Keratinocyte (primary cell): ENCODE data around the gene RNF123. TPM values are rescaled to one million over a fixed set of nuclear protein-coding genes. Genes with fewer than 3 reads are reported as not detected.

ENCODE experiments used
- DNase-seq: peaks from one replicate; pipeline ENCODE4 v3.0.0-alpha.2; 2011; ENCODE audit warnings: low read depth, missing footprints, low spot score
- FAIRE-seq: peaks from 2 replicates; lab custom pipeline; 2011; peaks lifted over from hg19 to GRCh38; lab: Jason Lieb, UNC
- H2AFZ ChIP-seq: 2 replicates; pipeline ENCODE4 v1.6.0; 2012; ENCODE audit warnings: low read length, control low read depth, inconsistent platforms; ENCODE audit not compliant: control insufficient read depth
- H3K27ac ChIP-seq: 2 replicates; pipeline ENCODE4 v1.5.1; 2011; ENCODE audit warnings: low read length; ENCODE audit not compliant: control insufficient read depth, insufficient read depth
- H3K27me3 ChIP-seq: 3 replicates; pipeline ENCODE4 v1.6.0; 2011; ENCODE audit warnings: low read length; ENCODE audit not compliant: control insufficient read depth, insufficient read depth; ENCODE audit errors: extremely low read depth
- H3K36me3 ChIP-seq, 2 experiments: 2 replicates in 1 of 2; 3 replicates in 1 of 2; pipeline ENCODE4 v1.5.1; 2011; ENCODE audit warnings: low read length in 2 of 2, mild to moderate bottlenecking in 1 of 2; ENCODE audit not compliant: control insufficient read depth in 2 of 2, insufficient read depth in 2 of 2; ENCODE audit errors: extremely low read depth in 1 of 2
- H3K4me1 ChIP-seq: 3 replicates; pipeline ENCODE4 v1.5.1; 2011; ENCODE audit warnings: low read length; ENCODE audit not compliant: control insufficient read depth, insufficient read depth; ENCODE audit errors: extremely low read depth
- H3K4me2 ChIP-seq: 3 replicates; pipeline ENCODE4 v1.6.0; 2011; ENCODE audit warnings: low read depth, low read length; ENCODE audit not compliant: control insufficient read depth, insufficient read depth; ENCODE audit errors: extremely low read depth
- H3K4me3 ChIP-seq, 3 experiments: fragments of 200-600 bp in 1 of 3; sonication (generic) in 1 of 3; 2 replicates in 2 of 3; 3 replicates in 1 of 3; pipeline ENCODE4 v1.5.1; 2011 to 2016; ENCODE audit warnings: low read length in 3 of 3, mild to moderate bottlenecking in 3 of 3, control low read depth in 2 of 3, inconsistent platforms in 1 of 3, low read depth in 1 of 3, mixed read lengths in 1 of 3, mixed run types in 1 of 3, moderate library complexity in 1 of 3; ENCODE audit not compliant: control insufficient read depth in 2 of 3, insufficient read depth in 2 of 3; ENCODE audit errors: extremely low read depth in 1 of 3
- H3K79me2 ChIP-seq: 2 replicates; pipeline ENCODE4 v1.6.0; 2012; ENCODE audit warnings: low read length; ENCODE audit not compliant: control insufficient read depth, insufficient read depth
- H3K9ac ChIP-seq: 3 replicates; pipeline ENCODE4 v1.6.0; 2011; ENCODE audit warnings: low read length; ENCODE audit not compliant: control insufficient read depth, insufficient read depth; ENCODE audit errors: extremely low read depth
- H3K9me1 ChIP-seq: 3 replicates; pipeline ENCODE4 v1.6.0; 2011; ENCODE audit warnings: low read length; ENCODE audit not compliant: control insufficient read depth, insufficient read depth; ENCODE audit errors: extremely low read depth
- H3K9me3 ChIP-seq: 2 replicates; pipeline ENCODE4 v1.5.1; 2012; ENCODE audit warnings: low read depth, low read length; ENCODE audit not compliant: control insufficient read depth
- H4K20me1 ChIP-seq: 3 replicates; pipeline ENCODE4 v1.6.0; 2011; ENCODE audit warnings: low read length; ENCODE audit not compliant: control insufficient read depth, insufficient read depth; ENCODE audit errors: extremely low read depth
- EZH2 ChIP-seq: IDR thresholded peaks from one replicate; pipeline ENCODE4 v1.6.1; 2012; ENCODE audit warnings: inconsistent platforms, mild to moderate bottlenecking, low read length, moderate library complexity
- dilution Hi-C: fragments of 300-500 bp; cut with MboI; formaldehyde crosslinking; loops from one replicate; pipeline ENCODE4 v1.7.0; 2020; ENCODE audit warnings: low sequenced_read_pairs; ENCODE audit not compliant: extremely low pct_ligation_motif_present
- polyA plus RNA-seq, 5 experiments: library from polyadenylated mRNA; depleted of rRNA in 3 of 5; stranded (reverse) in 3 of 5; stranded (forward) in 1 of 5; unstranded in 1 of 5; fragments of >200 nt; gene quantifications; 1 replicate in 1 of 5; 2 replicates in 3 of 5; 3 replicates in 1 of 5; pipeline versions ENCODE4 v1.2.1 to v1.2.3, GENCODE V29; 2011 to 2012; ENCODE audit warnings: missing spikeins in 2 of 5, low read depth in 1 of 5, low replicate concordance in 1 of 5
- TF ChIP-seq, protein P1 (sequence below), 3 experiments: IDR thresholded peaks in 1 of 3; conservative IDR thresholded peaks in 1 of 3; optimal IDR thresholded peaks in 1 of 3; 2 replicates in 2 of 3; 3 replicates in 1 of 3; pipeline versions ENCODE3 to v1.5.1; 2011; ENCODE audit warnings: low read length in 3 of 3, mild to moderate bottlenecking in 3 of 3, moderate library complexity in 2 of 3, control low read depth in 1 of 3, inconsistent platforms in 1 of 3; ENCODE audit not compliant: insufficient read depth in 2 of 3; ENCODE audit errors: extremely low read depth in 1 of 3

The RNF123 gene
- polyA plus RNA-seq, 1 donor (not counting 4 experiments of a cell fraction or from before 2014, with no cell fraction given): 18.1 TPM

DNA sequence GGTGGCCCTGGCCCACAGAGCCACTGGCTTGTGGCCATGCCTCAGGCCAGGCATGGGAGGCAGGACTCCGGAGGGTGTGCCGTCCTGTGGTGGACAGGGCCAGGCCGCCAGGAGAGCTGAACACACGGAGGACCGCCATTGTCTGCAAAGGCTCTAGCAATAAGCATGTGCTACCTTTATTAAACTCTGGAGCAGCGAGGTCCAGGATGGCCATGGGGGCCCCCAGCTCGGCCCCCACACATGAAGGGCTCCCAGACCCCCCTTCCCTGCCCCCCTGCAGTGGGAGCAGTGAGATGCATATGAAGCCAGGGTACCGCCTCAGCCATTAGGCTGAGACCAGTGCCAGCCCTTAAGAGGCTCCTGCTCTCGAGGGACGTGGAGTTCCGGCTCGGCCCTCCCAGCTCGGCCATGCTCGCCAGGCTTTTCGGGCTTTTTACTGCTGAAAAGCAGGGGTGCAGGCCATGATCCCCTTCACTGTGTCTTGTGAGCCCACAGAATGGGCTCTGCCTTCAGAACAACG, 27.4 kb downstream of the RNF123 start:
- Histone ChIP-seq H2AFZ (no peak overlapping the region), H3K36me3 (peaks cover 12 to 25% of the 10 kb centered on the region in 2 experiments), H3K4me2 (no peak overlapping the region), H3K79me2 (no peaks in the 10 kb centered on the region), H3K9me1 (no peaks in the 10 kb centered on the region), H4K20me1 (peaks cover 14% of the 10 kb centered on the region), H3K27ac (no peak overlapping the region), H3K9me3 (no peaks in the 10 kb centered on the region), H3K27me3 (no peaks in the 10 kb centered on the region), H3K4me3 (no peak overlapping the region), H3K9ac (no peak overlapping the region), H3K4me1 (peaks cover 19% of the 10 kb centered on the region)
- dilution Hi-C loops: no loop called here
- FAIRE-seq: no peak
- no peak for DNase-seq
- TF ChIP-seq, protein P1, sequence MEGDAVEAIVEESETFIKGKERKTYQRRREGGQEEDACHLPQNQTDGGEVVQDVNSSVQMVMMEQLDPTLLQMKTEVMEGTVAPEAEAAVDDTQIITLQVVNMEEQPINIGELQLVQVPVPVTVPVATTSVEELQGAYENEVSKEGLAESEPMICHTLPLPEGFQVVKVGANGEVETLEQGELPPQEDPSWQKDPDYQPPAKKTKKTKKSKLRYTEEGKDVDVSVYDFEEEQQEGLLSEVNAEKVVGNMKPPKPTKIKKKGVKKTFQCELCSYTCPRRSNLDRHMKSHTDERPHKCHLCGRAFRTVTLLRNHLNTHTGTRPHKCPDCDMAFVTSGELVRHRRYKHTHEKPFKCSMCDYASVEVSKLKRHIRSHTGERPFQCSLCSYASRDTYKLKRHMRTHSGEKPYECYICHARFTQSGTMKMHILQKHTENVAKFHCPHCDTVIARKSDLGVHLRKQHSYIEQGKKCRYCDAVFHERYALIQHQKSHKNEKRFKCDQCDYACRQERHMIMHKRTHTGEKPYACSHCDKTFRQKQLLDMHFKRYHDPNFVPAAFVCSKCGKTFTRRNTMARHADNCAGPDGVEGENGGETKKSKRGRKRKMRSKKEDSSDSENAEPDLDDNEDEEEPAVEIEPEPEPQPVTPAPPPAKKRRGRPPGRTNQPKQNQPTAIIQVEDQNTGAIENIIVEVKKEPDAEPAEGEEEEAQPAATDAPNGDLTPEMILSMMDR (optimal IDR thresholded peaks at IDR 0.05 in 1 of 3, IDR thresholded peaks at IDR 0.05 in 1 of 3, conservative IDR thresholded peaks at IDR 0.05 in 1 of 3; ENCODE audit: extremely low read depth in 1 of 3, insufficient read depth in 2 of 3, low read length in 3 of 3): no peak
- TF ChIP-seq EZH2: no peak

DNA sequence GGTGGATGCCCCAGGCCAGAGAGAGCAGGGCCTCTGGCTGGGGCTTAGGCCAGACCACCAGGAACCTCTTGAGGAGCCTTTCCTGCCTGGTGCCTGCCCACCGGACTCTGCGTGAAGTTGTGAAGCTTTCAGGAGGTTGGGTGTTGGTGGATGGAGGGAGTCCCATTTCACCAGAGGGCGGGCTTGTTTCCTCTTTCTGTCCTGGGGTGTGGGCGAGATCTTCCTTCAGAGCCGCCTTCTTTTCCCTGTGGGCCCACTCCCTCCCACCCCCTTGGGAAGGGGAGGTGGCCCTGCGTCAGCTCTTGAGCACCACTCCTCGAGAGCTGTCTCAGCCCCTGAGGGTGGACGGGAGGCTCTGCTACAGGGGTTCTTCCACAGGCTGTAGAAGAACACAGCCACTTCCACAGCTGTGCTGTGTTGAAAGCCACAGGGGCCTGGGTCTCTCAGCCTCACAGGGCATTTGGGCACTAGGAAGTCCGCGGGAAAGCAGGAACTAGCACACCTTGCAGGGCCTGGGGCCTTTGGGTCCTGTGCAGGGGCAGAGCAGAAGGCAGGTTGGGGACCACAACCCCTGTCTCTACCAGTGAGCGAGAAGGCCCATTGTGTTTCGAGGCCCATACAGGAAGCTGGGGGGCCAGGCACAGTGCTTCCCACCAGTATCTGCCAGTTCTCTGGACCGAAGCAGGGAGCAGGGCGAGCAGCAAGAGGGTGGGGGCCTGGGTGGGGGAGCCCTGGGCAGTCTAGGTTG, 28.0 kb downstream of the RNF123 start:
- H3K9me1 ChIP-seq: no peaks in the 10 kb centered on the region
- no peak overlapping the region for H3K9ac ChIP-seq
- H3K4me3 ChIP-seq: no peak overlapping the region
- H3K36me3 ChIP-seq: peaks cover 18 to 27% of the 10 kb centered on the region in 2 experiments
- no peak for TF ChIP-seq EZH2
- TF ChIP-seq, protein P1 (optimal IDR thresholded peaks at IDR 0.05 in 1 of 3, IDR thresholded peaks at IDR 0.05 in 1 of 3, conservative IDR thresholded peaks at IDR 0.05 in 1 of 3; ENCODE audit: extremely low read depth in 1 of 3, insufficient read depth in 2 of 3, low read length in 3 of 3): no peak
- H3K4me2 ChIP-seq: no peak overlapping the region
- H4K20me1 ChIP-seq: peaks cover 14% of the 10 kb centered on the region
- H2AFZ ChIP-seq: no peak overlapping the region
- no peaks in the 10 kb centered on the region for H3K9me3 ChIP-seq
- H3K4me1 ChIP-seq: peaks cover 20% of the 10 kb centered on the region
- H3K79me2 ChIP-seq: peaks cover 3% of the 10 kb centered on the region
- DNase-seq: no peak
- dilution Hi-C loops: no loop called here
- no peak overlapping the region for H3K27ac ChIP-seq
- no peaks in the 10 kb centered on the region for H3K27me3 ChIP-seq
- FAIRE-seq: no peak
